Colon (tissue), 2 donors: ENCODE data around the gene CIB4.

Experiments
- FAIRE-seq: peaks from 2 replicates; lab custom pipeline; 2012; peaks lifted over from hg19 to GRCh38; lab: Jason Lieb, UNC
- donor health status: control.
- donor health status: control.

CIB4 gene

GRCh38 chr2:26581991-26582842, 58.9 kb downstream of the CIB4 start:
- no peak for FAIRE-seq

GRCh38 chr2:26581266-26581990, 59.7 kb downstream of the CIB4 start:
- no peak for FAIRE-seq

- no peak for FAIRE-seq
These were observed 60.4 kb downstream of the CIB4 start for GRCh38 chr2:26580751-26581150.

GRCh38 chr2:26580151-26580550, 61.0 kb downstream of the CIB4 start:
- no peak for FAIRE-seq

GRCh38 chr2:26579723-26580040, 61.5 kb downstream of the CIB4 start:
- FAIRE-seq = no peak

GRCh38 chr2:26579025-26579722, 62.0 kb downstream of the CIB4 start:
- FAIRE-seq = no peak

GRCh38 chr2:26578581-26578980, 62.6 kb downstream of the CIB4 start:
- no peak for FAIRE-seq

- FAIRE-seq = no peak
These were observed 63.1 kb downstream of the CIB4 start for GRCh38 chr2:26578113-26578458.

GRCh38 chr2:26577442-26578112, 63.6 kb downstream of the CIB4 start:
- no peak for FAIRE-seq

GRCh38 chr2:26576565-26577441, 64.4 kb downstream of the CIB4 start:
- no peak for FAIRE-seq

- no peak for FAIRE-seq
These were observed 65.2 kb downstream of the CIB4 start for GRCh38 chr2:26575836-26576564.

- FAIRE-seq = no peak
These were observed 66.1 kb downstream of the CIB4 start for GRCh38 chr2:26574900-26575560.

- FAIRE-seq = no peak
These were observed 66.9 kb downstream of the CIB4 start for GRCh38 chr2:26574066-26574899.

GRCh38 chr2:26573241-26573925, 67.8 kb downstream of the CIB4 start:
- no peak for FAIRE-seq

- no peak for FAIRE-seq
These were observed 68.6 kb downstream of the CIB4 start for GRCh38 chr2:26572591-26572990.

GRCh38 chr2:26571316-26571715, 69.8 kb downstream of the CIB4 start:
- no peak for FAIRE-seq

- FAIRE-seq = no peak
These were observed 71.1 kb downstream of the CIB4 start for GRCh38 chr2:26570083-26570430.

- no peak for FAIRE-seq
These were observed 71.7 kb downstream of the CIB4 start for GRCh38 chr2:26569216-26570082.
